SK-N-SH (cell line): ENCODE results near the gene HOTAIR.

ENCODE experiments used
- CTCF ChIP-seq: fragments of 200-600 bp; sonication (generic); IDR thresholded peaks from 2 replicates; pipeline ENCODE4 v1.6.1; 2017; ENCODE audit warnings: antibody characterized with exemption, mild to moderate bottlenecking, moderate library complexity
- POLR2AphosphoS5 ChIP-seq: IDR thresholded peaks from 2 replicates; pipeline ENCODE4 v1.6.1; 2012; ENCODE audit warnings: low read depth, low read length

- TF ChIP-seq POLR2AphosphoS5 (no peak), CTCF (no peak)
Measured at GRCh38 chr12:53963005-53963404, 11.7 kb downstream of the HOTAIR start.
